Stimulated activated CD8-positive, alpha-beta memory T cell treated with anti-CD3 and anti-CD28 coated beads, Interleukin-2, amount 100 ng/mL, for 48 hours (primary cell): ENCODE measurements around the gene TGM5.
"Not testable (repeated sequence)": the region's sequence is repeated elsewhere in the genome, so short reads cannot be mapped to it uniquely, and the experiment has no call there.

ENCODE experiments used
- DNase-seq, 2 donors: peaks; one replicate each; pipeline ENCODE4 v3.0.0-alpha.2; 2020; ENCODE audit warnings: low read depth in 2 of 2

Gene TGM5, protein sequence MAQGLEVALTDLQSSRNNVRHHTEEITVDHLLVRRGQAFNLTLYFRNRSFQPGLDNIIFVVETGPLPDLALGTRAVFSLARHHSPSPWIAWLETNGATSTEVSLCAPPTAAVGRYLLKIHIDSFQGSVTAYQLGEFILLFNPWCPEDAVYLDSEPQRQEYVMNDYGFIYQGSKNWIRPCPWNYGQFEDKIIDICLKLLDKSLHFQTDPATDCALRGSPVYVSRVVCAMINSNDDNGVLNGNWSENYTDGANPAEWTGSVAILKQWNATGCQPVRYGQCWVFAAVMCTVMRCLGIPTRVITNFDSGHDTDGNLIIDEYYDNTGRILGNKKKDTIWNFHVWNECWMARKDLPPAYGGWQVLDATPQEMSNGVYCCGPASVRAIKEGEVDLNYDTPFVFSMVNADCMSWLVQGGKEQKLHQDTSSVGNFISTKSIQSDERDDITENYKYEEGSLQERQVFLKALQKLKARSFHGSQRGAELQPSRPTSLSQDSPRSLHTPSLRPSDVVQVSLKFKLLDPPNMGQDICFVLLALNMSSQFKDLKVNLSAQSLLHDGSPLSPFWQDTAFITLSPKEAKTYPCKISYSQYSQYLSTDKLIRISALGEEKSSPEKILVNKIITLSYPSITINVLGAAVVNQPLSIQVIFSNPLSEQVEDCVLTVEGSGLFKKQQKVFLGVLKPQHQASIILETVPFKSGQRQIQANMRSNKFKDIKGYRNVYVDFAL

DNA sequence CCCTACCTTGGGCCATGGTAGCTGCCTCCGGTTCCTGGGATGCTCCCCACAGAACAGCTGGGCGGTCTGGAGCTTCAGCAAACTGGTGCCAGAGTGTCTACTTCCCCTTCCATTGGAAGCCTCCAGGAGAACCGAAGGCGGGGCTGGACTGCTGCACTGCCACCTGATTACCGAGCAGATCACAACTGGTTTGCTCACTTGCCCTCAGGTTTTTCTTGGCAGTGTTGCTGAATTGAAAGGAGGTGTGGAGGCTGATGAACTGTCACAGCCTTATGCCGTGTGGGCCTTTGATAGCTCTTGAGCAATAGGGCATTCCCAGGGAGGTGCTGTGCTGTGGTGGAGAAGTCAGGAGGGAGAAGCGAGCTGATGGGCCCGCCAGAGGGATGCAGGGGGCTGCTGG lies at the start of gene TGM5:
Gene TGM5, minus strand, starts transcription at position 95 of the 400 bp plus-strand sequence. Its CDS starts 79 bp downstream, at position 16.
- DNase-seq: no peak

DNA sequence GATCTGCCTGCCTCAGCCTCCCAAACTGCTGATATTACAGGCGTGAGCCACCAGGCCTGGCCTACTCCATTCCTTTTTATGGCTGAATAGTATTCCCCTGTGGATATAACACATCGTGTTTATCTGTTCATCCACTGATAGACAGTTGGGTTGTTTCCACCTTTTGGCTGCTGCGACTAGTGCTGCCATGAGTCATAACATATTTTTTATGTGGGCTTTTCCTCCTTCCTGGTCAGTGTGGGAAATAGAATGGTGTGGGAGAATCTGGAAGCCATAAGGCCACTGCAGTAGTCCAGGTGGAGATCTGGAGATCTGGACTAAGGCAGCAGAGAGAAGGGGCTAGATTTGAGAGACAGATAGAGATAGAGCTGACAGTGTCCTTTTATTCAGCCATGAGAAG lies 47.4 kb upstream of the TGM5 start:
- DNase-seq: no peak

DNA sequence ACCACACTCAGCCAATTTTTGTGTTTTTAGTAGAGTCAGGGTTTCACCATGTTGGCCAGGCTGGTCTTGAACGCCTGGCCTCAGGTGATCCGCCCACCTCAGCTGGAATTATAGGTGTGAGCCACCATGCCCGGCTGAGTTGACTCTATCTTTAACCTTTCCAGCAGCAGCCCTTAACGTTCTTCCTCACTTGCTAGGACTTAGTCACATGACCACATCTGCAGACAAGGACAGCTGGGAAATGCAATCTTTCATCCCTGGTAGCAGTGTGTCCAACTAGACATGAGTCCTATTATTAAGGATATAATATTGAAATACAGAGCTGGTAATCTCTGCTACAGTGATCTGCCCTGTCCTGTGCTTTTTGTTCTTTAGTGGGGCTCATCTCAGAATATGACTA lies 45.6 kb upstream of the TGM5 start:
- DNase-seq: no peak

DNA sequence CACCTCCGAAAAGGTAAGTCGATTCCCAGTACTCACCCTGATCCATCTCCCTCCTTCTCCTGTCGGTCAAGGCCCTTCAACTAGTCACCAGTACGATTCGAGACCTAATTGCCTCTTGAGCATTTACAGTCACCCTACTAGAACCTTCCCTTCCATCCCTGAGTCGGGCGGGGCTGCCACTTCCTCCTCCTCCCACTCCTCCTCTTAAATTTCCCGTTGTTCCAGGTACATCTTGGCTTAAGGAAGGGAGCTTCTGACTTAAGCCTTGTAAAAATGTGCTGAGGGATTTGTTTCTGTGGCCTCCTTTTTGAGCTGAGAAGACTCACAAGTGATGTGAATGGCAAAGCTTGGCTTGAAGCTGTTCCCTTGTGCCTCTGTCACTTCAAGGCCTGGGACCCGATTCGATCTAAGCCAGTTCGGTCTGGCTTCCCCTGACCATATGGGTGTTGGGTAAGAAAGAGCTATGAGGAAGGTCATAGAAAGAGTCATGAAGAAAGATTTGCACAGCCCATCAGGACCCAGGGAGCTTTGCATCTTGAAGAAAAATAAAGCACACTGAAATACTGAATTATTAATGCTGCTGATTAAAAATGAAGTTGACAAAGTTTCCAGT lies 35.6 kb upstream of the TGM5 start, which contains the start of gene TGM7:
Gene TGM7, minus strand, starts transcription at position 51 of the 613 bp plus-strand sequence.
- DNase-seq: no peak

DNA sequence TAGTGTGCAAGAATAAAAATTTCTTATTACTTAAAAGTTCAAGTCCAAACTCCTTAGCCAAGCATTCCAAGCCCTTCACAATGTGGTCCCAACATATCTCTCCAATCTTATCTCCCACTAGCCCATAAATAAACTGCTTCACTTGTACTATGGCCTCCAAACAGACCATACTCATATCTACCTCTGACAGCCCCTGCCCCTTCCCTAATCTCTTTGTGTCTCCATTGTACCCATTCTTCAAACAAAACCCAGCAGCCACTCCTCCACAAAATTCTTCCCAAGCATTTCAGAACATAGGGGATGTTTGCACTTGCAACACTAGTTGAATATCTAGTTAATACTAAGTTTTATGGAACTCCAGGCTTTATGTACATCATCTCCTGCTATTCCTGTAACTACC lies 33.2 kb upstream of the TGM5 start:
- DNase-seq: no peak

DNA sequence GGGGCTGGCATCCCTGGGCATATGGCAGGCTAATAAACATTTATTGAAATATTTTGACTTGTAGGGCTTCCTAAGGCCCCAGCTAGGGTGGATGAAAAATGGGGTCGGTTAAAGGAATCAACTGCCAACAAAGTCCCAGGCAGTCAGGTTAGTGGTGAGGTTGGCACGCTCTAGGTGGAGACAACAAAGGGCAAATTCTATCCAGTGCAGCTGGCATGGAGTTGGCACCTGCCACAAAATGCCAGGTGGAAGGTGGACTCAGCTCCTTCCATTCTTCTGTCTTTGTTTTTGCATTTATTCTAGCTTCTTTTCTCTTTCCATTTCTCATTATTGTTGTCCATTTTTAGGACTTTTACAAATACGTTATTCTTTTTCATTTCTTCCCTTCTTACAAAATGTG lies 32.7 kb upstream of the TGM5 start:
- no peak for DNase-seq

DNA sequence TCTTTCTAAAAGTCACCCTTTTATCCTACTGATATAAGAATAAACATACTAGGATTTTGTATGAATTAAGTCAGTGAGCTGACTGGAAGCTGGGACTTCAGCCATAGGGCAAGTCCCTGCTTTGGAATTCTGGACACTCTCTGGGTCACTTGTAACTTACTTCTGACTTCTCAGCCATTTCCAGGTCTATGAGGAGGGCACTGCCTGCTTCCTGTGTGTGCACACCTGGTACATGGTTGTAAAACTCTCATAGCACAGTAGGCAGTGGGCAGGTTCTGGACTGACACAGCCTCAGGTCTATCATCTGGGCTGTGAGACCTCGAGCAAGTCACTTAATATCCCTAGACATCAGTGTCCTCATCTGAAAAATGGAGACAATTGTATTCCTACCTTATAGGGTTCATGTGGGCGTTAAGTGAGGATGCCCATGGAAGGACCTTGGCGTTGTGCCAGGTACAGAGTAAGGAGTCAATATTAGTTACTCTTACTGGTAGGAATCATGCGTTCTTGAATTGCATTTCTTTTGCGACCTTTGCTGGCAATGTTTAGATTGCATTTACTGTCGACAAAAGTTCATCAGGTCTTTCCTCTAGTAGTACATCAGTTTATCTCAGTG lies 27.5 kb upstream of the TGM5 start:
- DNase-seq: no peak

DNA sequence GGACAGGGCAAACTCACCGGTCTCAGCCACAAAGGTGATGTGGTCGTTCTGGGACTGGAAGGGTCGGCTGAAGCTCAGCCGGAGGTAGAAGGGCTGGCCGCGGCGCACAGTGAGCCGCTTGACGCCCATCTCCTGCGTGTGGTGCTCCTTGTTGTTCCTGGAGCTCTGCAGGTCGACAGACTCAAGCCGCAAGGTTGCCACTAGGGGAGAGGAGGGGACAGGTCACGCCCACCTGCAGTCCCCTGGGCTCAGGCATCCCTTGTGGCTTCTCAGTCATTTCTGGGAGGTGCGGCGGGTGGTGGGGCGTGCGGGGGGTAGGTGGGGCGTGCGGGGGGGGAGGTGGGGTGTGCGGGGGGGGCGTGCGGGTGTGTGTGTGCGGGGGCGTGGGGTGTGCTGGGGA lies 26.7 kb upstream of the TGM5 start:
- DNase-seq: no peak

DNA sequence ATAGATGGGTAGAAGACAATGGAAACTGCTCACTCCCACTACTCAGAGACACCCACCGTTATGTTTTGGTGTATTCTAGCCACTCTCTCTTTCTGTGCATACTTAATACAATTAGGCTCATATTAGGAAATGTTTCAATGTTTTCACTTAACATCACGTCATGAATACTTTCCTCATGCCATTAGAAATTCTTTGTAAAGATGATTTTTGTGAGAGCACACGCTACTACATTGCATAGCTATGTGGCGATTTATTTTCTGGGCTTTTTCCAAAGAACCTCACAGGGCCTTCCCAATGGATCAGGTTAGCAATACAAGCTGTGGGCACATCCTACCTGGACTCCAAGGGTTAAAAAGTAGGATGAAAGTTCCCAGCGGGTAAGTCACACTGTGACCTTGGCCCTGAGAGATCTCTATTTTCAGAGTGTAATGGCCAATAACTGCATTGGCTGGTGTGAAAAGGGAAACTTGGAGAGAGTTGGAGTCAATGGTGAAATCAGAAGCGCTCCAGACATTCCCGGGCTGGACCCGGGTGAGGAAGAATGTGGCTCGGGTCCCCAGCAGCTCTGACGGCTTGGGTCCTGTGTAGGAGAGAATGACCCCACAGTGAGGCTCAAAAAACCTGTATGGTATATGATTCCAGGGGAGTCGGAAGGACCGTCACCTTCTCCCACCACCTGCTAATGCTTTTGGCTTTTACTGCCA lies 25.8 kb upstream of the TGM5 start:
- no peak for DNase-seq

DNA sequence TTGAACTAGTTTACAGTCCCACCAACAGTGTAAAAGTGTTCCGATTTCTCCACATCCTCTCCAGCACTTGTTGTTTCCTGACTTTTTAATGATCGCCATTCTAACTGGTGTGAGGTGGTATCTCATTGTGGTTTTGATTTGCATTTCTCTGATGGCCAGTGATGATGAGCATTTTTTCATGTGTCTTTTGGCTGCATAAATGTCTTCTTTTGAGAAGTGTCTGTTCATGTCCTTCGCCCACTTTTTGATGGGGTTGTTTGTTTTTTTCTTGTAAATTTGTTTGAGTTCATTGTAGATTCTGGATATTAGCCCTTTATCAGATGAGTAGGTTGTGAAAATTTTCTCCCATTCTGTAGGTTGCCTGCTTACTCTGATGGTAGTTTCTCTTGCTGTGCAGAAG lies 22.9 kb upstream of the TGM5 start:
- not testable (repeated sequence) for DNase-seq

DNA sequence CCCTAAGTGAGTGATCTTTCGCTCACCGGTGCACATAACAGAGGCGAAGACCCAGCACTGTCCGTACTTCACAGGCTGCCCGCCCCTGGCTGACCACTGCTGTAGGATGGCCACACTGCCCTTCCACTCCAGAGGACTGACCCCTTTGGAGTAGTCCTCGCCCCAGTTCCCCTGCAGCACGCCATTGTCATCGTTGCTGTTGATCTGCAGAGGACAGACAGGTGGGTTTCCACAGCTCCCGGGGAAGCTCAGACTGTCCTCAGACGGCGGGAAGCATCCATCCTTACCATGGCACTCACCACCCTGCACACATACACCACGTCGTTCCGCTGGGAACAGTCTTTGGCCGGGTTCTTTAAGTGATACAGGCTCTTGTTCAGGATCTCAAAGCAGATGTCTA lies 20.5 kb upstream of the TGM5 start:
- no peak for DNase-seq

DNA sequence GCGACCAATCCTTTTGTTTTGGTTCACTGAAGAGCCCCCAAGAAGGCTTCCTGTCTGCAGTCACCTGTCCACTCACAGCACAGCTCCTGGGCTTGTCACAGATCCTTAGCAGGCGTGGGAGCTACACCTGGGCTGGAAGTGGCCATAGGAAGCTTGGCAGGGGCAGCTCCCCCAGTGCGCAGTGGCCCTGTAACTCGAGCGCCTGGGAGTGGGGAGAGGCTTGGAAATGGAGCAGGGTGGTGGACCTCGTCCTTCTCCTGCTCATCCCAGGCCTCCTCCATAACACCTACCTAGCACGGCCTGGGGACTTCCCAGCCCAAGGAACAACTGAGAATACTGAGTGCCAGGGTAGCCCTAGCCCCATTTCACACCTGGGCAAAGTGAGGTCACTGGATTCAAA lies 19.3 kb upstream of the TGM5 start:
- no peak for DNase-seq

DNA sequence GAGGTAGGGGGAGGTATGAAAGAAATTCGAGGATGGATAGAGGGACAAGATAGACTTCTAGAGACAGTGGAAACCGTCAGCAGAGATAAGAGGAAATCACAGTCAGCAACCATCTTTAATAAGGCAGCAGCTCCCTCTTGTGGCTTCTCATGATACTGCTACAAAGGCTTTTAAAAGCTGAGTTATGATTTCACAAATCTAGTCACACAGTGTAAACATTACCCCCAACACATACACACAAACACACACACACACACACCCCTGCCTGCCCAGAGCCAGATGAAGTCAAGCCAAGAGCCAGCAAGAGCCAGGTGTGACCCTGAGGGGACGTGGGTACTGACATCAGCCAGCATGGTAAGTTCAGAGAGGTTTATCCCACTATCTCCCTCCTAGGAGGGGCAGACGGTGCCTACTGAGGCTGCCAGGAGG lies 18.9 kb upstream of the TGM5 start:
- peak in 1 of 2 donors; percentile 23 for DNase-seq

DNA sequence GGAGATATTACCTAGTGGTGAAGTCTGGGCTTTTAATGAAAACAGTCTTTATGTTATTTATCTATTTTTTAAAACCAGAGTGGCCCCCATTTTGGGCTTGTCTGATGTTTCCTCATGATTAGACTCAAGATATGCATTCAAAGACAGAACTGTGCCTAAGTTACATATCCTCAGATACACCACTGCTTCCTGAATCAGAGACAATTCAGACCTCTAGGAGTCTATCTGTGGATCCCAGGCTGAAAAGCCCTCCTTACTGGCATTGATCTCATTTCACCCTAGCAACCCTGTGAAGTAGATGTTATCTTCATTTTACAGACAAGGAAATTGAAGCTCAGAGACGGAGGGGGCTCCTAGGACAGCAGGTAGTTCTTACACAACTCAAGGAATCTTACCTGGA lies 16.8 kb upstream of the TGM5 start:
- DNase-seq: no peak

DNA sequence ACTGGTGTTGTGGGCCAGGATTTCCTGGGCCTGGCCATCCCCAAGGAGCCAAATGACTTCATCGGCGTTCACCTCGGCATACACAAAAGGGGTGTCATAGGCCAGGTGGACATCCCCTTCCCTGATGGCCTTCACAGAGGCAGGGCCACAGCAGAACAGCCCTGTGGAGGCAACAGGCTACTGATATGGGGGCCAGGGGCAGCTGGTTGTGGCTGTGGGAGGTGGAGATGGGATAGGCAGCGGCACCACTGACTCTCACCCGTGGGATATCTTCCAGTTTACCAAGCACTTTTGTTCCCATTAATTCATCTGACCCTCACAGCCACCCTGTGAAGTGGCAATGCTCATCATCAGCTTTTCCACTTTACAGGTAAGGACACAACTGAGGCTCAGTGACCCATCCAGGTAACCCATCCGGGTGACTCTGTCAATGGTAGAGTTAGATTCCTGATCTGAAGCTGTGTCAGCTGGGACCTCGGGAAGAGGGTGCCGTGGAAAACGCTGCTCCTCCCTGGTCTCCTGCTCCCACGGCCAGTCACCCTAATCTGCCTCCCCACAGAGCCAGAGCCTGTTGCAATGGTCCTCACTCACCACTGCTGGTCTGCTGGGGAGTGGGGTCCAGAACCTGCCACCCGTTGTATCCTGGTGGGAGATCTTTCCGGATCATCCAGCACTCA lies 15.3 kb upstream of the TGM5 start:
- no peak for DNase-seq

DNA sequence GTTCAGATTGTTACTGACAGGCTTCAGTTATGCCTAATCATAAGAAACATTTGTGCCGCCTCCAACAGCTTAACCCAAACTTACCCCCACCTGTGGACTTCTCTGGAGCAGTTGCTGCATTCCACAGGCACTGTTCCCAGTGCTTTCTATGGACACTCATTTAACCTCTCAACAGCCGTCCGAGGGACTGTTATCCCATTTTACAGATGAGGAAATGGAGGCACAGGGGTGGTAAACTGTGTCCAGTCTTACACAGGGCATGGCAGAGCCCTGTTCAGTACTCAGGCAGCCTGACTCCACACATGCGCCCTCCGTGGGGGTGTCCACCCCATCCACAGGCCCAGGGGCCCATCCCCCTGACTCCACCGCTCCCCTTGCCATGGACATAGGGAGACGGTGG lies 14.3 kb upstream of the TGM5 start:
- no peak for DNase-seq

DNA sequence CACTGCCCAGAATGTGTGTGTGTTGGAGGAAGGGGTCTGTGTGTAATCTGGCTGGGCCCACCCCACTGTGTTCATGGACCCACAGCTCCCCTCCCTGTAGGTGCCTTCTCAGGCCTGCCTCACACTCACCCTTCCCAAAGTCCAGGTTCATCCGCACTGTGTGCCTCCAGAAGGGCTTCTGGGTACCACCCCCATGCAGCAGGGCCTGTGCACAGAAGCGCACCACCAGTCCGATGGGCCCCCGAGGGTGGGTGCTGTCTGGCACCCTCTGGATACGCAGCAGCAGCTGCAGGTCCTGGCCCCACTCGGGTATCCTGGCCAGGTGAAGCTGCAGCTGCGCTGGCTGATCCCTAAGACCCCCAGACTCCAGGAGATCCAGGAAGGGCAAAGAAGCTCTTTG lies 12.8 kb upstream of the TGM5 start:
- DNase-seq: no peak

DNA sequence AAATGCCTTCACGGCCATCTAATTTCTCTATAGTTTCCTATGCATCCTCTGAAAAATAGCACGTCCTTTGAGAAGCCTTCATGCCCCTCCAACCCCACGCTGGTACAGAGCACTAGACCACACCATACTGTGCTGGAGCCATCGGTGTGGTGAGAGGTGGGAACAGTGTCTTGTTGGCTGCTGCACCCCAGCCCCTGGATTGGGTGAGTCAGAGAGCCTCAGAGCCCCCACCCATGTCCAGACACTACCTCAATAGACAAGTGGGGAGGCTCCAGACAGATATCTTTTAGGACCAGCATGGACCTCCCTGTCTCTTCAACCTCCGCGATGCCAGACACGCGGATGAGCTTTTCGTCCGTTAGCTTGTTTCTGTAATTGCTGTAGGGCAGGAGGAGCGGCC lies 12.1 kb upstream of the TGM5 start:
- DNase-seq: no peak

DNA sequence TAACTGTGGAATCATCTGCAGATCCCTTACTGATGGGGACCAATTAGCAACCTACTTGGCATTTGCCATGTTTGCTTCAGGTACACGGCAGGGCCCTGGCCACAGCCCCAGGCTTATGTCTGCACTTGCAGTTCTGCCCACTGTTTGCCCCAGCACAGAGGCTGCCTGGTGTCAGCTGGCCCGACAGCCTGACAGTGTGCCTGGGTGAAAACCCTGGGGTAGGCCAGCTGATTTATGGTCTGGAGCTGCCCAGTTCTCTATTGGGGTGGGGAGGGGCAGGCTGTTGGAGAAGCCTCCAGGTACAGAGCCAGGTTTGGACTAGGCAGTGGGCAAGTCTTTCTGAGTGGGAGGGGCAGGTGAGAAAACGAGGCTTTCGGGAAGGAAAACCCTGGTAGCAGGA lies 11.2 kb upstream of the TGM5 start:
- DNase-seq: no peak

DNA sequence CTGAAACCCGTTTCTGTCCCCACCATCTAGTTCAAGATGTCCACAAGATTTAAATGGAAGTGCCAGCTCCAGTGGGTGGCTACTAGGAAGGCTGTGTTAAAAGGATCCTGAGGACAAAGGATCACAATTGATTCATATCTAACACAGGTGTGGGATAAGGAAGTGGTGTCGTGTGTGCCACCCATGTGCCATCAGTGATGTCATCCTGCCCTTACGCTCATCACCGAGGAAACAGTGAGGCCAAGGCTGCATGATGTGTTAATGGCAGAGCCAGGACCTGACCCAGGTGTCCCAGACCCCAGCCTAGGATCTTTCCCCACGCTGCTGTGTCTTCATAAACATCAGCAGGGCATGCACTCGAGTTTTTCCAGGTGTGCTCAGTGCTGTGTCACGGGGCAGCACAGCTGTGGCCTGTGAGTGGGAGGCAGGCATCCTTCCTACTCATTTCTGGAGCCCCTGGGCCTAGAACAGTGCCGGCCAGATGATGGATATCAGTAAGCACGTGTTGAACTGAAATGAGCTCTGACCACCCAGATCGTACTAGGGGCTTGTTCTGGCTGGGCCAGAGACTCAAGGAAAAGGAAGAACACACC lies 10.6 kb upstream of the TGM5 start:
- DNase-seq: no peak
